ENCODE measurements around the gene NME9. TPM values are rescaled to one million over a fixed set of nuclear protein-coding genes. Genes with fewer than 3 reads are reported as not detected.

The NME9 gene
- total RNA-seq, 1 donor from 2014 or later: 0.30 TPM

GRCh38 chr3:138359148-138359918 is 29.7 kb upstream of the NME9 start:
- Mint-ChIP-seq H3K36me3 (ENCODE audit: low read depth) (no peaks in the 10 kb centered on the region), H3K27ac (no peak overlapping the region), H3K4me3 (ENCODE audit: low read depth) (no peak overlapping the region), H3K27me3 (ENCODE audit: low read depth) (peaks cover 3% of the 10 kb centered on the region), H3K4me1 (ENCODE audit: low read depth) (no peaks in the 10 kb centered on the region), H3K9me3 (no peaks in the 10 kb centered on the region)
- DNase-seq (ENCODE audit: low spot score): no peak
- intact Hi-C loops (cut with micrococcal nuclease): no loop called here

GRCh38 chr3:138356730-138357405 is 27.2 kb upstream of the NME9 start:
- Mint-ChIP-seq H3K36me3 (ENCODE audit: low read depth) (no peaks in the 10 kb centered on the region), H3K4me1 (ENCODE audit: low read depth) (no peaks in the 10 kb centered on the region)

GRCh38 chr3:138355071-138355470 is 25.4 kb upstream of the NME9 start:
- Mint-ChIP-seq H3K4me3 (ENCODE audit: low read depth) (no peak overlapping the region), H3K27me3 (ENCODE audit: low read depth) (peaks cover 26% of the 10 kb centered on the region), H3K36me3 (ENCODE audit: low read depth) (no peaks in the 10 kb centered on the region), H3K4me1 (ENCODE audit: low read depth) (no peaks in the 10 kb centered on the region), H3K27ac (no peak overlapping the region), H3K9me3 (no peaks in the 10 kb centered on the region)
- no peak for DNase-seq (ENCODE audit: low spot score)
- intact Hi-C loops (cut with micrococcal nuclease): no loop called here

More at GRCh38 chr3:138356730-138357405, 27.2 kb upstream of the NME9 start:
- Mint-ChIP-seq H3K27me3 (ENCODE audit: low read depth) (peaks cover 15% of the 10 kb centered on the region), H3K4me3 (ENCODE audit: low read depth) (no peak overlapping the region), H3K27ac (no peak overlapping the region), H3K9me3 (no peaks in the 10 kb centered on the region)
- intact Hi-C loops (cut with micrococcal nuclease): no loop called here
- no peak for DNase-seq (ENCODE audit: low spot score)

- Mint-ChIP-seq H3K9me3 (no peaks in the 10 kb centered on the region), H3K4me1 (ENCODE audit: low read depth) (no peaks in the 10 kb centered on the region), H3K27me3 (ENCODE audit: low read depth) (peaks cover 31% of the 10 kb centered on the region), H3K27ac (no peak overlapping the region), H3K4me3 (ENCODE audit: low read depth) (no peak overlapping the region), H3K36me3 (ENCODE audit: low read depth) (no peaks in the 10 kb centered on the region)
- DNase-seq (ENCODE audit: low spot score): no peak
- intact Hi-C loops (cut with micrococcal nuclease): no loop called here
Measured at GRCh38 chr3:138354376-138354775, 24.7 kb upstream of the NME9 start.

- intact Hi-C loops (cut with micrococcal nuclease): no loop called here
- Mint-ChIP-seq H3K36me3 (ENCODE audit: low read depth) (peaks cover 3% of the 10 kb centered on the region), H3K27me3 (ENCODE audit: low read depth) (peaks cover 45% of the 10 kb centered on the region), H3K4me1 (ENCODE audit: low read depth) (peaks cover 5% of the 10 kb centered on the region), H3K27ac (no peak overlapping the region), H3K9me3 (peaks cover 3% of the 10 kb centered on the region), H3K4me3 (ENCODE audit: low read depth) (no peak overlapping the region)
- no peak for DNase-seq (ENCODE audit: low spot score)
Measured at GRCh38 chr3:138351916-138352550, 22.4 kb upstream of the NME9 start.

- DNase-seq (ENCODE audit: low spot score): no peak
- no peak overlapping the region for H3K4me3 Mint-ChIP-seq (ENCODE audit: low read depth)
- H3K36me3 Mint-ChIP-seq (ENCODE audit: low read depth): peaks cover 3% of the 10 kb centered on the region
- no peak overlapping the region for H3K27ac Mint-ChIP-seq
- H3K27me3 Mint-ChIP-seq (ENCODE audit: low read depth): peaks cover 50% of the 10 kb centered on the region
- intact Hi-C loops (cut with micrococcal nuclease): no loop called here
- H3K9me3 Mint-ChIP-seq: peaks cover 3% of the 10 kb centered on the region
- H3K4me1 Mint-ChIP-seq (ENCODE audit: low read depth): peaks cover 5% of the 10 kb centered on the region
Measured at GRCh38 chr3:138351151-138351550, 21.5 kb upstream of the NME9 start.

GRCh38 chr3:138349926-138350665 is 20.4 kb upstream of the NME9 start:
- Mint-ChIP-seq H3K36me3 (ENCODE audit: low read depth) (peaks cover 3% of the 10 kb centered on the region), H3K27ac (no peak overlapping the region), H3K27me3 (ENCODE audit: low read depth) (peaks cover 56% of the 10 kb centered on the region), H3K4me1 (ENCODE audit: low read depth) (peaks cover 5% of the 10 kb centered on the region), H3K9me3 (peaks cover 3% of the 10 kb centered on the region), H3K4me3 (ENCODE audit: low read depth) (no peak overlapping the region)
- intact Hi-C loops (cut with micrococcal nuclease): no loop called here
- no peak for DNase-seq (ENCODE audit: low spot score)

GRCh38 chr3:138348754-138349739 is 19.4 kb upstream of the NME9 start:
- peaks cover 3% of the 10 kb centered on the region for H3K36me3 Mint-ChIP-seq (ENCODE audit: low read depth)
- peaks cover 5% of the 10 kb centered on the region for H3K4me1 Mint-ChIP-seq (ENCODE audit: low read depth)
- no peak for DNase-seq (ENCODE audit: low spot score)
- peaks cover 3% of the 10 kb centered on the region for H3K9me3 Mint-ChIP-seq
- intact Hi-C loops (cut with micrococcal nuclease): loop anchor here (1.0 kb wide), 1 partner anchor 169 kb away; no protein-coding TSS in a partner anchor
- H3K4me3 Mint-ChIP-seq (ENCODE audit: low read depth): peak overlapping the region; percentile 47
- H3K27ac Mint-ChIP-seq: no peak overlapping the region
- H3K27me3 Mint-ChIP-seq (ENCODE audit: low read depth): peaks cover 52% of the 10 kb centered on the region

GRCh38 chr3:138347960-138348753 is 18.5 kb upstream of the NME9 start, which contains the start of gene MRAS:
TSS of gene MRAS (plus strand) at chr3:138348579. CDS start at chr3:138372884, 24,305 bp downstream.
- intact Hi-C loops (cut with micrococcal nuclease): loop anchor here (1.0 kb wide), 1 partner anchor 168 kb away; no protein-coding TSS in a partner anchor
- no peak for DNase-seq (ENCODE audit: low spot score)
- Mint-ChIP-seq H3K4me3 (ENCODE audit: low read depth) (peak within 1 kb of the TSS; percentile 93), H3K4me1 (ENCODE audit: low read depth) (peaks cover 5% of the 10 kb centered on the region), H3K27ac (peak within 1 kb of the TSS; percentile 39), H3K36me3 (ENCODE audit: low read depth) (peaks cover 3% of the 10 kb centered on the region), H3K27me3 (ENCODE audit: low read depth) (peaks cover 49% of the 10 kb centered on the region), H3K9me3 (peaks cover 3% of the 10 kb centered on the region)

- DNase-seq (ENCODE audit: low spot score): no peak
- Mint-ChIP-seq H3K4me1 (ENCODE audit: low read depth) (peaks cover 5% of the 10 kb centered on the region), H3K9me3 (peaks cover 3% of the 10 kb centered on the region), H3K4me3 (ENCODE audit: low read depth) (no peak overlapping the region), H3K27me3 (ENCODE audit: low read depth) (peaks cover 32% of the 10 kb centered on the region), H3K27ac (no peak overlapping the region), H3K36me3 (ENCODE audit: low read depth) (peaks cover 3% of the 10 kb centered on the region)
- intact Hi-C loops (cut with micrococcal nuclease): no loop called here
Measured at GRCh38 chr3:138344754-138345153, 15.1 kb upstream of the NME9 start.

- intact Hi-C loops (cut with micrococcal nuclease): no loop called here
Measured at GRCh38 chr3:138340511-138340910, 10.9 kb upstream of the NME9 start.

More at GRCh38 chr3:138340511-138340910, 10.9 kb upstream of the NME9 start:
- no peak overlapping the region for H3K27ac Mint-ChIP-seq
- peaks cover 6% of the 10 kb centered on the region for H3K27me3 Mint-ChIP-seq (ENCODE audit: low read depth)
- H3K36me3 Mint-ChIP-seq (ENCODE audit: low read depth): no peaks in the 10 kb centered on the region
- no peak for DNase-seq (ENCODE audit: low spot score)
- no peak overlapping the region for H3K4me3 Mint-ChIP-seq (ENCODE audit: low read depth)
- no peaks in the 10 kb centered on the region for H3K4me1 Mint-ChIP-seq (ENCODE audit: low read depth)
- no peaks in the 10 kb centered on the region for H3K9me3 Mint-ChIP-seq
